ENCODE results near the gene ILF3.

The ILF3 gene

GRCh38 chr19:10708291-10708690 lies 54.1 kb downstream of the ILF3 start:
- Histone ChIP-seq H4K20me1 (ENCODE audit: control insufficient read depth, insufficient read depth, low read depth, low read length) (no peaks in the 10 kb centered on the region), H3K27ac (ENCODE audit: low read depth, low read length) (no peak overlapping the region), H3K4me3 (ENCODE audit: low read length) (no peak overlapping the region), H3K9me3 (ENCODE audit: control insufficient read depth, insufficient read depth, low read length) (no peaks in the 10 kb centered on the region), H3K4me2 (ENCODE audit: low read length) (no peak overlapping the region), H3K79me2 (ENCODE audit: control insufficient read depth, low read length) (no peaks in the 10 kb centered on the region), H3K9me2 (replicated peaks; ENCODE audit: control insufficient read depth, low read length) (no peaks in the 10 kb centered on the region), H3K4me1 (ENCODE audit: control insufficient read depth, low read length) (no peaks in the 10 kb centered on the region), H3K27me3 (ENCODE audit: control insufficient read depth, low read length) (no peaks in the 10 kb centered on the region), H3F3A (ENCODE audit: control insufficient read depth, insufficient read depth) (no peaks in the 10 kb centered on the region), H3K36me3 (ENCODE audit: control insufficient read depth, low read length) (peaks cover 23% of the 10 kb centered on the region)
- TF ChIP-seq EZH2phosphoT487 (IDR thresholded peaks at IDR 0.05; ENCODE audit: borderline replicate concordance, low read length) (no peak), CTCF (IDR thresholded peaks at IDR 0.05; ENCODE audit: low read depth, low read length, poor library complexity, severe bottlenecking) (no peak)

- no peak overlapping the region for H3K4me2 ChIP-seq (ENCODE audit: low read length)
- no peaks in the 10 kb centered on the region for H3K9me3 ChIP-seq (ENCODE audit: control insufficient read depth, insufficient read depth, low read length)
- no peak overlapping the region for H3K4me3 ChIP-seq (ENCODE audit: low read length)
- TF ChIP-seq CTCF (IDR thresholded peaks at IDR 0.05; ENCODE audit: low read depth, low read length, poor library complexity, severe bottlenecking) (no peak), EZH2phosphoT487 (IDR thresholded peaks at IDR 0.05; ENCODE audit: borderline replicate concordance, low read length) (no peak)
- peaks cover 8% of the 10 kb centered on the region for H3K4me1 ChIP-seq (ENCODE audit: control insufficient read depth, low read length)
- H3K36me3 ChIP-seq (ENCODE audit: control insufficient read depth, low read length): peaks cover 27% of the 10 kb centered on the region
- H3K27me3 ChIP-seq (ENCODE audit: control insufficient read depth, low read length): no peaks in the 10 kb centered on the region
- no peak overlapping the region for H3K27ac ChIP-seq (ENCODE audit: low read depth, low read length)
- no peaks in the 10 kb centered on the region for H4K20me1 ChIP-seq (ENCODE audit: control insufficient read depth, insufficient read depth, low read depth, low read length)
- H3F3A ChIP-seq (ENCODE audit: control insufficient read depth, insufficient read depth): no peaks in the 10 kb centered on the region
- H3K9me2 ChIP-seq (replicated peaks; ENCODE audit: control insufficient read depth, low read length): no peaks in the 10 kb centered on the region
- no peaks in the 10 kb centered on the region for H3K79me2 ChIP-seq (ENCODE audit: control insufficient read depth, low read length)
These were observed 57.9 kb downstream of the ILF3 start for GRCh38 chr19:10712045-10712444.

GRCh38 chr19:10712754-10713153 lies 58.6 kb downstream of the ILF3 start:
- no peaks in the 10 kb centered on the region for H4K20me1 ChIP-seq (ENCODE audit: control insufficient read depth, insufficient read depth, low read depth, low read length)
- H3K9me3 ChIP-seq (ENCODE audit: control insufficient read depth, insufficient read depth, low read length): no peaks in the 10 kb centered on the region
- peaks cover 22% of the 10 kb centered on the region for H3K36me3 ChIP-seq (ENCODE audit: control insufficient read depth, low read length)
- peaks cover 10% of the 10 kb centered on the region for H3K4me1 ChIP-seq (ENCODE audit: control insufficient read depth, low read length)
- H3K9me2 ChIP-seq (replicated peaks; ENCODE audit: control insufficient read depth, low read length): no peaks in the 10 kb centered on the region
- H3F3A ChIP-seq (ENCODE audit: control insufficient read depth, insufficient read depth): no peaks in the 10 kb centered on the region
- TF ChIP-seq EZH2phosphoT487 (IDR thresholded peaks at IDR 0.05; ENCODE audit: borderline replicate concordance, low read length) (no peak), CTCF (IDR thresholded peaks at IDR 0.05; ENCODE audit: low read depth, low read length, poor library complexity, severe bottlenecking) (no peak)
- no peak overlapping the region for H3K27ac ChIP-seq (ENCODE audit: low read depth, low read length)
- H3K4me3 ChIP-seq (ENCODE audit: low read length): no peak overlapping the region
- H3K4me2 ChIP-seq (ENCODE audit: low read length): no peak overlapping the region
- no peaks in the 10 kb centered on the region for H3K79me2 ChIP-seq (ENCODE audit: control insufficient read depth, low read length)
- H3K27me3 ChIP-seq (ENCODE audit: control insufficient read depth, low read length): no peaks in the 10 kb centered on the region

- H3K4me3 ChIP-seq (ENCODE audit: low read length): no peak overlapping the region
- no peaks in the 10 kb centered on the region for H3K9me3 ChIP-seq (ENCODE audit: control insufficient read depth, insufficient read depth, low read length)
- no peak overlapping the region for H3K4me2 ChIP-seq (ENCODE audit: low read length)
- H3K79me2 ChIP-seq (ENCODE audit: control insufficient read depth, low read length): peaks cover 4% of the 10 kb centered on the region
- no peaks in the 10 kb centered on the region for H3K27me3 ChIP-seq (ENCODE audit: control insufficient read depth, low read length)
- no peaks in the 10 kb centered on the region for H3F3A ChIP-seq (ENCODE audit: control insufficient read depth, insufficient read depth)
- H4K20me1 ChIP-seq (ENCODE audit: control insufficient read depth, insufficient read depth, low read depth, low read length): no peaks in the 10 kb centered on the region
- no peak overlapping the region for H3K27ac ChIP-seq (ENCODE audit: low read depth, low read length)
- H3K9me2 ChIP-seq (replicated peaks; ENCODE audit: control insufficient read depth, low read length): no peaks in the 10 kb centered on the region
- peaks cover 10% of the 10 kb centered on the region for H3K4me1 ChIP-seq (ENCODE audit: control insufficient read depth, low read length)
- H3K36me3 ChIP-seq (ENCODE audit: control insufficient read depth, low read length): peaks cover 23% of the 10 kb centered on the region
- no peak for TF ChIP-seq CTCF (IDR thresholded peaks at IDR 0.05; ENCODE audit: low read depth, low read length, poor library complexity, severe bottlenecking)
- no peak for TF ChIP-seq EZH2phosphoT487 (IDR thresholded peaks at IDR 0.05; ENCODE audit: borderline replicate concordance, low read length)
These were observed 59.2 kb downstream of the ILF3 start for GRCh38 chr19:10713317-10713716.
